Hematopoietic multipotent progenitor cell treated with erythropoietin and hydrocortisone succinate and interleukin-3 and kit ligand, for 4 days (in vitro differentiated cells): ENCODE measurements around the gene DYNC1I1.
"Not testable (repeated sequence)": the region's sequence is repeated elsewhere in the genome, so short reads cannot be mapped to it uniquely, and the experiment has no call there.

Experiments
- DNase-seq: peaks from one replicate; pipeline ENCODE4 v3.0.0-alpha.2; 2015

Gene DYNC1I1

DNA sequence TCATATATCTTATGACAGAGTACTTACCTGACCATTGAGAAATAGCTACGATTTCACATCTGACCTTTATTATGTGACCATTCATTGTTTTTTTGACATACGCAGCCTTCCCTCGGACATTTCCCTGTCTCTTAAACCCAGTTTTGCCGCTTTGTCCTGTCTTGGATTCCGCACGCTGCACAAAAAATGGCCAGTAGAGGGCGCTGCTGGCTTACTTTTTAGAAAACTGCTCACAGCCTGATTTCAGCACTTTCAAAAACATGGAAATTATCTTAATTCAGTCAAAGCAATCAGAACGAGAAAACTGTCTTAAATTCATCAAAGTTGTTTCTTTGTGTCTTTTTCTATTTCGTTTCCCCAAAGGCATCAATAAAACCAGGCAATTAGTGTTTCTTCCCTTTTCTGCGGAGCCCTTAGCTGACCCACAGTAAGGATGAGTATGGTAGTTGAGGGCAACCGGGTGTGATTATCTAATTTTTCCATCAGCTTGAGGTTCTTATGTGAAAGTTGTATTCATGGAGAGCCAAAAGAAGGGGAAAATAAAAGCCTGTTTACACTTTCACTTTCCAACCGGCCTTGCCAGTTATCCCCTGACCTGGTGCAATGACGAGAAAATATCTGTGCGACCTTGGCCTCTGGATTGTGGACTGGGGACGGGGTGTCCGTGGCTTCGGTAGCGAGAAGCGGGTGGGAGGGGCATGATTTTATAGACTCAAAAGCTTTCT lies 144.4 kb downstream of the DYNC1I1 start:
- peak; percentile 84 for DNase-seq

- DNase-seq = no peak
Measured at GRCh38 chr7:95917634-95918033, 145.3 kb downstream of the DYNC1I1 start.

- DNase-seq = no peak
Measured at GRCh38 chr7:95919556-95919955, 147.2 kb downstream of the DYNC1I1 start.

DNA sequence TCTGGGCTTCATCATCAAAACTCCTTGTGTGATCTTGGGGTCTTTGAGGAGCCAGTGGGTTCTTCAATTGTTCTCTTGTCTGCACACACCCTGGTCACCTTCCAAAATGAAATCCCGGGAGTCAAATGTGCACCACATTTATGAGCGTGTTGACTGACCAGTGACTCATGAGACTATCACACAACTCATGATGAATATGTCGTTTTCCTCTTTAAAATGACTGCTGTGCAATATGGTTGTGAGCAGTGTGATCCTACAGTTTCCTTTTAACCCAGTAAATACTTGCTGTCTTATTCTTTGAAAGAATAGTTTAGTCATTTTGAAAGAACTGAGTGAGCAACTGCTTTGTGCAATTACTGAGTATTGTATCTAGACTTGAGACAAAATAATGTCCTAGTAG lies 149.2 kb downstream of the DYNC1I1 start:
- no peak for DNase-seq

- no peak for DNase-seq
Measured at GRCh38 chr7:95922191-95922590, 149.8 kb downstream of the DYNC1I1 start.

DNA sequence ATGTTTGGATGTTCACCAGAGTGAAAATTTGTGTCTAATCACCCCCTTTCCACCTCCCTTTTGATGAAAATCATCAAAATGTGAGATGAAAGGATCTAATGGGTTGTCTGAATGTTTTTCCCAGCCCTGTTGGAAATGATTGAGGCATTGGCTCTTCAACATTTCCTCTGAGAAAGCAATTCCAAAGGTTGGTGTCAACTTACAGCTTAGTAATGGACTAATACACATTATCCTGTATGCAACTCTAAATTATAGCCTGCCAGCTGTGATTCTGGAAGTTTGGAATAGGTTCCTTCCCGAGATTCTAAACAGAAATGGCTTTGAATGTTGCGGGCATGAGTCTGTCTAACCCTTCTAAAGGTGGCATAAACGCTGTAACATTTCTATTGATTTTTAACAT lies 152.9 kb downstream of the DYNC1I1 start:
- no peak for DNase-seq

GRCh38 chr7:95925971-95926370 lies 153.6 kb downstream of the DYNC1I1 start:
- DNase-seq = no peak

DNA sequence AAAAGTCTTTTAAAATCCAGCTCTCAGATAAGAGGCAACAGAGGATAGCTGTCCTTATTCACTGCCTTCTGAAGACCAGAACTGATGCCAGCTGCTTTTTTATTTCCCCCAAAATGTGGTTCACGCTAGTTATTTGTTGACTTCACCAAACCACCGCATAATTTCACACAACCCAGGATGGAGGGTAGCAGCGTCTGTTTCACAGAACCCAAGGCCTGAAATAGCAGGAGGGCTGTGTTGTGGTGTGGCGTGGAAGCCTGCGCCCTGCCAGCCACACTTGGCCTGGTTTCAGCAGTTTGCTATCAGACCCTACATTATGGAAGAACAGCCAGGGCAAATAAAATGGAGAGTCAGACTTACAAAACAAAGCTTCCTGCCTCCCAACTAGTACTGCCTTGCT lies 155.4 kb downstream of the DYNC1I1 start:
- peak; percentile 35 for DNase-seq

GRCh38 chr7:95929710-95930280 lies 157.4 kb downstream of the DYNC1I1 start:
- DNase-seq = no peak

- DNase-seq = no peak
Measured at GRCh38 chr7:95931460-95932232, 159.3 kb downstream of the DYNC1I1 start.

- no peak for DNase-seq
Measured at GRCh38 chr7:95933618-95934017, 161.3 kb downstream of the DYNC1I1 start.

DNA sequence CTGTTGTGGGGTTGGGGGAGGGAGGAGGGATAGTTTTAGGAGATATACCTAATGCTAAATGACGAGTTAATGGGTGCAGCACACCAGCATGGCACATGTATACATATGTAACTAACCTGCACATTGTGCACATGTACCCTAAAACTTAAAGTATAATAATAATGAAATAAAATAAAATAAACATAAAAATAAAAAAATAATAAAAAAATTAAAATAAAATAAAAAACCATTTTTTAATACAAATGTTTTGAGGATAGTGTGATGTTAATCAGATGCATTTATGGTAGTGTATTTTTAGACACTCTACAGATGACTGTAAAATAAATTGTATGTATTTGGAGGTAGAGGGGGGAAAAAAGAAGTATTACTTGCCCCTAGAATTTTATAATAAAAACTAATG lies 172.5 kb downstream of the DYNC1I1 start:
- DNase-seq = not testable (repeated sequence)

- DNase-seq = no peak
Measured at GRCh38 chr7:95950698-95951097, 178.3 kb downstream of the DYNC1I1 start.

DNA sequence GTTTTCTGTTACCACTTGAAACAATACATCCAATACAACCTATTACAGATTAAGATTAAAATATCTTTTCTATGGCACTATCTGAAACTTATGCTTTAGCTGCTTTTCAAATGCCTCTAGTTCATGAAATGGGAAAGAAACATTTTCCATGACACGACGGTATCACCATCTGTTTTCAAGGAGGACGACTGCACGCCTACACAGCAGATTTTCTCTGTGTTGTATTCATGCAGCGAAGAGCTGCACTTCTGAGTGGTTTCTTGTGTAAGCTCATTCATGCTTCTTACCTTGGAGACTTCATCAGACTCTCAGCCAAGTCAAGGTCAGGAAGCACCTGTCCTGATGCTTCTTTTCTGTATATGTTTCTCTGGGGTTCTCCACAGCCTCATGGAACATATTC lies 179.2 kb downstream of the DYNC1I1 start:
- no peak for DNase-seq

DNA sequence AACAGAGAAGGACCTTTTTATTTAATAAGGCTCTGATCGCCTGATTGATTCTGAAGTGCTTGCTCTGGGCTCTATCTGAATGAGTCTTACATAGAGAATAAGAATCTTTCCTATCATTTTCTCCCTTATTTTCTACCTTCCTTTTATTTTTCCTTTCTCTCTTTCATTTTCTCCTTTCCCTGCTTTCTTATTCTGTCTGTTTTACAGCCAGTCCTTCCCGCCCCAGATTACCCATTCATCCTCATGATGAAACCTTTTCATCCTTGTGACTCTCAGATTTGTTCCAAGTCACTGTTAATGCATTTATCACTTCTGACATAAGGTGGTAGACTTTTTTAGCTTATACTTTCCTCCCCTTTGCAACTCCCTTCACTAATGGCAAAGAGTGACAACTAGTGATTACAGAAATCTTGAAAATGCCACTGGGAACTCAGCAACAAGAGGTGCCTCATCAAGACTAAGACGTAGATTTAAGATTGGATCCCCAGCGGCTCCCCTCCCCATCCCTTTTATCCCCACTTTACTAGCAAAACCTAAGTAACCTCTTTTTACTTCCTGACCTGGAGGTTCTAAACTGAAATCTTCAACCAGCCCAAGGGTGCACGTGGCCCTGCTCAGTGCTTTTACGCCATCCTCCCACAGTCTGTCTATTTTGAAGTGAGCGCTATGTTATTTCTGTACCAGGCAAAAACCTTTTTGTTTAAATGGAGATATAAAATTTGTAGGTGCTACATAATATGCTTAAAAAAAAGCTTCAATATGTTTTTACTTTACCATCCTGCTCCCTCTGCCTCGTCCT lies 179.8 kb downstream of the DYNC1I1 start:
- DNase-seq = no peak

GRCh38 chr7:95952851-95953250 lies 180.5 kb downstream of the DYNC1I1 start:
- DNase-seq = no peak

DNA sequence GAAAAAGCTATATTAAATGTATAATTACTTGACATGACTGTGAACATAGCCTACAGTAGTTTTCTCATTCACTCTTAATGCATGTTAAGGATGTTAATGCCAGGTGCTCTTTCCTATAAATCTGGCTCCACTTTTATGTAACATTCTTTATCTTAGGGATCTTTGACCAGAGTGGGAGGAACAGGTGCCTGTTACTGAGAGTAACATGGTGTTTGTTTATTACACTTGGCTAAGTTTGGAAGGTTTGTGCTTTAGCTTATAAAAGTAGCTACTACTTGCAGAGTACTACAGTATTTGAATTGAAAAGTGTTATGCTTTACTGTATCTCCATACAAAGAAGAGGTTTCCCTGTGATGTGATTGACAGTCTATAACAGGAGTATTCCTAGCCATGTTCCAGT lies 183.4 kb downstream of the DYNC1I1 start:
- DNase-seq = no peak

DNA sequence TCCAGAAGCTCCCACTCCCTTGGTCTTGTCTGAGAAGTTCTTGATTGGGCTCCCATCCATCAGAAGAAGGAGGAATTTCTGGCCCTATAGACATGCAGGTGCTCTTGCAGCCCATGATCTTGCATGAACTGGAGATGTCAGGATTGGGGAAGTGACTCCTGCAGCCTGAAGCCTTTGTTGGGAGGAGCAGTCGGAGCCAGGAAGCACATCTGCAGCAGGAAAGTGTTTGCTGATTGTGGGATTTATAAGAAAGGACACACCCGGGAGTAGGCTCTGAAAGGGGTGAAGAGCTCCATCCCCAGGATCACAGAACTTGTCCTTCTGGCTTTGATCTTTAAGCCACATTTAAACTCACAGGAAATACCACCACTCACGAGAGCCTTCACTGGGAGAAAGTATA lies 185.2 kb downstream of the DYNC1I1 start:
- DNase-seq = no peak

- DNase-seq = no peak
Measured at GRCh38 chr7:95960706-95961244, 188.4 kb downstream of the DYNC1I1 start.

DNA sequence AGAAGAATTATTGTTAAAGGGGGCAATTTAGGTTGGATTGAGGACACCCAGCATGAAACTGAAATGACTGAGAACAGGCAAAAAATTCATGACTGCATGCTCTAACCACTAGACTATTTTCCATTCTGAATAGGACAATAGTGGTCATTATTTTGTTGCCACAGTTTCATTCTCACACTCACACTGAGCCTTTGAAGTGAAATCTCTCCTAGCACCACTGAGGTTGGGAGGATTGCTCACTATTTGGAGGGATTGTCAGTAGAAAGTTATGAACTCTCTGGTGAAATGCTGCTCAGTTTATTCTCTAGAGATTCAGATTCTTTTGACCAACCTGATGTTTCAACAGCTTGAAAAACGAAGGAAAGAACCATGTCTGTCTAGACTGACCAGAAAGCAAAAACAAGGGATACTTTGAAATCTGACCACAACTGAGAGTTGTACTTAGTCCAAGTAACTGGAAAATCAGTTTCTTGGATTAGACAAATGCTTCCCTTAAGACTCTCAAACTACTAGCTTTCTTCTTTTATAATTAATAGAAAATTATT lies 191.2 kb downstream of the DYNC1I1 start:
- no peak for DNase-seq

GRCh38 chr7:95971716-95972115 lies 199.4 kb downstream of the DYNC1I1 start:
- no peak for DNase-seq

DNA sequence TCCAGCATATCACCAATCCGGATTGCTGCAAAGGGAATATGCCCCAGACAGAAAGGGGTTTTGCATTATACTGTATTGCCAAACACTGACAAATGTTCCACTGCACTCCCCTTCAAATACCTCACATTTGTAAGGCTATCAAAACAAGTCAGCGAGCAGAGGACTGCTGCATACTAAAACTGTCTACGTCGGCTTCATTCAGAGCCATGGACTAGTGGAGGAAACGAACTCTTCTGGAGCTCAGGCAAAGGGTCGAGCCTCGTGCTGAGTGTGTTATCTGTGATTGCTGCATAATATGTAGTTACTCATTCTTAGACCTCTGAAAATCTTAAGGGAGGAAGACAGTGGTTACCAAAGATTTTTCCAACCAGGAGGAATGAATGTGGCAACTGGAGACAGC lies 200.2 kb downstream of the DYNC1I1 start:
- no peak for DNase-seq

DNA sequence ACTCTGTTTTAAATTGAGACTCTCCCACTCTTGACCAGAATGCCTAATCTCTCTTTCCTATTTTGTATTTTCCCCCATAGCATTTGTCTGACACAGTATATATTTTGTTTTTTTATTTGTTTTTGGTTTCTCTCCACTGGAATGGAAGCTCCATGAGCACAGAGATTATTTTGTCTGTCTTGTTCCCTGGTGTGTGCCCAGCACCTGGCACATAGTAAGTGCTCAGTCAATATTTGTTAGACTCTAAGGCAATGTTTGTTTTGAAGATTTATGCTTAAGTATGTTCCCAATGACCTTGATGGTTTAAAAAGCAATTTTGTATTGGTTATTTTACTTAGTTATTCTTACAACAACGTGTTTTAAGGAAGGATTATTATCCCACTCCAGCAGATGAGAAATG lies 201.8 kb downstream of the DYNC1I1 start:
- no peak for DNase-seq
